LoVo (cell line): ENCODE data around the gene PPM1M.

Source experiments
- DNase-seq: peaks from one replicate; pipeline ENCODE4 v3.0.0-alpha.2; 2016; ENCODE audit warnings: low spot score

Gene PPM1M

GRCh38 chr3:52295671-52296208 is 50.2 kb downstream of the PPM1M start:
- DNase-seq: no peak

- DNase-seq: no peak
These were observed 51.9 kb downstream of the PPM1M start for GRCh38 chr3:52297242-52298148.

- DNase-seq: no peak
These were observed 52.9 kb downstream of the PPM1M start for GRCh38 chr3:52298149-52299098.

- no peak for DNase-seq
These were observed 53.8 kb downstream of the PPM1M start for GRCh38 chr3:52299247-52299878.
